Effector CD4-positive, alpha-beta T cell (primary cell): ENCODE measurements around the gene SCT.

Experiments
- DNase-seq: peaks from one replicate; pipeline ENCODE4 v3.0.0-alpha.2; 2020

SCT gene

GRCh38 chr11:609341-609811, 17.6 kb downstream of the SCT start:
- no peak for DNase-seq

- DNase-seq: no peak
Observed at GRCh38 chr11:608791-609251, 18.2 kb downstream of the SCT start.

- DNase-seq: no peak
Observed at GRCh38 chr11:607971-608659, 18.9 kb downstream of the SCT start.

- no peak for DNase-seq
Observed at GRCh38 chr11:607020-607780, 19.8 kb downstream of the SCT start.

GRCh38 chr11:606245-606644, 20.7 kb downstream of the SCT start:
- no peak for DNase-seq

- no peak for DNase-seq
Observed at GRCh38 chr11:605286-606129, 21.5 kb downstream of the SCT start.

- DNase-seq: no peak
Observed at GRCh38 chr11:603154-603553, 23.8 kb downstream of the SCT start.

- DNase-seq: no peak
Observed at GRCh38 chr11:601573-602245, 25.3 kb downstream of the SCT start.

- DNase-seq: no peak
Observed at GRCh38 chr11:598005-598680, 28.8 kb downstream of the SCT start.

- DNase-seq: no peak
Observed at GRCh38 chr11:597166-597725, 29.7 kb downstream of the SCT start.

- DNase-seq: no peak
Observed at GRCh38 chr11:596374-596773, 30.6 kb downstream of the SCT start.

- no peak for DNase-seq
Observed at GRCh38 chr11:595400-595799, 31.6 kb downstream of the SCT start.

GRCh38 chr11:593347-593746, 33.6 kb downstream of the SCT start:
- no peak for DNase-seq

- DNase-seq: no peak
Observed at GRCh38 chr11:592918-593317, 34.1 kb downstream of the SCT start.

GRCh38 chr11:592501-592900, 34.5 kb downstream of the SCT start:
- no peak for DNase-seq

- DNase-seq: no peak
Observed at GRCh38 chr11:590997-591396, 36.0 kb downstream of the SCT start.

- DNase-seq: no peak
Observed at GRCh38 chr11:589798-590197, 37.2 kb downstream of the SCT start.

- peak; percentile 76 for DNase-seq
Observed at GRCh38 chr11:587978-588380, 39.0 kb downstream of the SCT start.

- no peak for DNase-seq
Observed at GRCh38 chr11:587546-587945, 39.4 kb downstream of the SCT start.

- DNase-seq: no peak
Observed at GRCh38 chr11:586376-587316, 40.3 kb downstream of the SCT start.

- no peak for DNase-seq
Observed at GRCh38 chr11:584287-584686, 42.7 kb downstream of the SCT start.
